PC-3 (cell line): ENCODE measurements around the gene DNAH14.

Experiments
- CTCF ChIP-seq: fragments of 300-600 bp; sonication (generic); conservative IDR thresholded peaks from 2 replicates; pipeline ENCODE4 v1.5.1; 2017; ENCODE audit warnings: antibody characterized with exemption, low read depth, mild to moderate bottlenecking, low read length
- EZH2 ChIP-seq: fragments of 300-600 bp; sonication (generic); IDR thresholded peaks from one replicate; pipeline ENCODE4 v1.6.1; 2017; ENCODE audit warnings: antibody characterized with exemption, mild to moderate bottlenecking, low read length; ENCODE audit not compliant: unreplicated experiment

- TF ChIP-seq CTCF = no peak
- no peak for TF ChIP-seq EZH2
Measured at GRCh38 chr1:225360119-225360518, 430.6 kb downstream of the DNAH14 start.
